CD4-positive, alpha-beta T cell treated with Interleukin-2 at 100 ng/mL for 4 hours (primary cell): ENCODE measurements around the gene SLC17A8.
"Not testable (repeated sequence)": the region's sequence is repeated elsewhere in the genome, so short reads cannot be mapped to it uniquely, and the experiment has no call there.

ENCODE experiments used
- DNase-seq: peaks from one replicate; pipeline ENCODE4 v3.0.0-alpha.2; 2020; ENCODE audit warnings: low spot score

Gene SLC17A8

GRCh38 chr12:100427078-100427477 lies 70.2 kb downstream of the SLC17A8 start:
- no peak for DNase-seq

- DNase-seq = not testable (repeated sequence)
Observed at GRCh38 chr12:100430251-100430650, 73.4 kb downstream of the SLC17A8 start.

- no peak for DNase-seq
Observed at GRCh38 chr12:100433701-100434100, 76.8 kb downstream of the SLC17A8 start.

- no peak for DNase-seq
Observed at GRCh38 chr12:100434177-100434576, 77.3 kb downstream of the SLC17A8 start.

GRCh38 chr12:100435957-100436356 lies 79.1 kb downstream of the SLC17A8 start:
- DNase-seq = no peak

- DNase-seq = no peak
Observed at GRCh38 chr12:100437038-100437841, 80.4 kb downstream of the SLC17A8 start.

- DNase-seq = no peak
Observed at GRCh38 chr12:100439797-100440196, 82.9 kb downstream of the SLC17A8 start.

- DNase-seq = no peak
Observed at GRCh38 chr12:100442403-100442802, 85.5 kb downstream of the SLC17A8 start.

GRCh38 chr12:100443434-100443833 lies 86.6 kb downstream of the SLC17A8 start:
- no peak for DNase-seq

GRCh38 chr12:100445081-100445481 lies 88.2 kb downstream of the SLC17A8 start:
- no peak for DNase-seq

- no peak for DNase-seq
Observed at GRCh38 chr12:100447381-100447780, 90.5 kb downstream of the SLC17A8 start.

GRCh38 chr12:100448656-100449055 lies 91.8 kb downstream of the SLC17A8 start:
- DNase-seq = no peak

GRCh38 chr12:100450735-100451134 lies 93.9 kb downstream of the SLC17A8 start:
- no peak for DNase-seq

GRCh38 chr12:100453951-100454350 lies 97.1 kb downstream of the SLC17A8 start:
- no peak for DNase-seq

- no peak for DNase-seq
Observed at GRCh38 chr12:100455896-100456295, 99.0 kb downstream of the SLC17A8 start.

GRCh38 chr12:100458191-100458590 lies 101.3 kb downstream of the SLC17A8 start:
- no peak for DNase-seq

- DNase-seq = no peak
Observed at GRCh38 chr12:100460702-100461101, 103.8 kb downstream of the SLC17A8 start.

- DNase-seq = no peak
Observed at GRCh38 chr12:100461330-100461973, 104.6 kb downstream of the SLC17A8 start.

GRCh38 chr12:100463661-100464060 lies 106.8 kb downstream of the SLC17A8 start:
- DNase-seq = no peak

GRCh38 chr12:100464529-100464928 lies 107.7 kb downstream of the SLC17A8 start:
- DNase-seq = no peak

- DNase-seq = no peak
Observed at GRCh38 chr12:100468126-100468525, 111.3 kb downstream of the SLC17A8 start.
